GM19455 (cell line): ENCODE data around the gene RABEP2.

Experiments used
- ATAC-seq: cut with Tn5 transposase; IDR thresholded peaks from one replicate; pipeline ENCODE4 v1.9.1; 2021; ENCODE audit not compliant: unreplicated experiment

RABEP2 gene

GRCh38 chr16:28859326-28859725 is 65.7 kb downstream of the RABEP2 start:
- ATAC-seq: no peak

DNA sequence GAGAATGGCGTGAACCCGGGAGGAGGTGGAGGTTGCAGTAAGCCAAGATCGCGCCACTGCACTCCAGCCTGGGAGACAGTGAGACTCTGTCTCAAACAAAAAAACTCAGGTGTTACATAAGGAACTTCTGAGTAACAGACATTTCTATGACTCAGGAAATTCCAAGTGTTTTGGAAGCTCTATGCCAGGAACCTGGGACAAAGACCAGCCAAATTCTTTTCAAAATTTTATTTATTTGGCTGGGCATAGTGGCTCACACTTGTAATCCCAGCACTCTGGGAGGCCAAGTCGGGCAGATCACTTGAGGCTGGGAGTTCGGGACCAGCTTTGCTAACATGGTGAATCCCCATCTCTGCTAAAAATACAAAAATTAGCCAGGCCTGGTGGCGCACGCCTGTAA is 66.6 kb downstream of the RABEP2 start:
- ATAC-seq: no peak
